Activated T-helper 1 cell treated with anti-CD3 and anti-CD28 coated beads, Interleukin-2, amount 50 U/mL, for 16 hours (primary cell): ENCODE results near the gene SLC4A11.
A peak's percentile ranks its signal among the peaks of the same experiment; 100 is the strongest.
"Not testable (repeated sequence)": the region's sequence is repeated elsewhere in the genome, so short reads cannot be mapped to it uniquely, and the experiment has no call there.

Experiments used
- DNase-seq, 2 donors: peaks; one replicate each; pipeline ENCODE4 v3.0.0-alpha.2; 2020; ENCODE audit warnings: low read depth in 1 of 2, low spot score in 1 of 2

Gene SLC4A11

DNA sequence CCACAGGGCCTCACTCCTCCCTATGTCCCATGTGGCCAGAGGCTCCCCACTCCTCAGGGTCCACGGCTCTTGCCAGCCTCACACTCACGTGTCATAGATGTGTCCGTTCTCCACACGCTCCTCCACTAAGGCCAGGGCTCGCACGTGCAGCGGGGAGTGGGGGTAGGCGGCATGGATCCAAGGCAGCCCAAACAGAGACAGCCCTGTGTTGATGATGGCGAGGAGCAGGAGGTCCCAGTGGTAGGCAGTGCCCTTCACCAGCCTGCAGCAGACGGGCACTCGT, 10.3 kb downstream of the SLC4A11 start:
- no peak for DNase-seq

DNA sequence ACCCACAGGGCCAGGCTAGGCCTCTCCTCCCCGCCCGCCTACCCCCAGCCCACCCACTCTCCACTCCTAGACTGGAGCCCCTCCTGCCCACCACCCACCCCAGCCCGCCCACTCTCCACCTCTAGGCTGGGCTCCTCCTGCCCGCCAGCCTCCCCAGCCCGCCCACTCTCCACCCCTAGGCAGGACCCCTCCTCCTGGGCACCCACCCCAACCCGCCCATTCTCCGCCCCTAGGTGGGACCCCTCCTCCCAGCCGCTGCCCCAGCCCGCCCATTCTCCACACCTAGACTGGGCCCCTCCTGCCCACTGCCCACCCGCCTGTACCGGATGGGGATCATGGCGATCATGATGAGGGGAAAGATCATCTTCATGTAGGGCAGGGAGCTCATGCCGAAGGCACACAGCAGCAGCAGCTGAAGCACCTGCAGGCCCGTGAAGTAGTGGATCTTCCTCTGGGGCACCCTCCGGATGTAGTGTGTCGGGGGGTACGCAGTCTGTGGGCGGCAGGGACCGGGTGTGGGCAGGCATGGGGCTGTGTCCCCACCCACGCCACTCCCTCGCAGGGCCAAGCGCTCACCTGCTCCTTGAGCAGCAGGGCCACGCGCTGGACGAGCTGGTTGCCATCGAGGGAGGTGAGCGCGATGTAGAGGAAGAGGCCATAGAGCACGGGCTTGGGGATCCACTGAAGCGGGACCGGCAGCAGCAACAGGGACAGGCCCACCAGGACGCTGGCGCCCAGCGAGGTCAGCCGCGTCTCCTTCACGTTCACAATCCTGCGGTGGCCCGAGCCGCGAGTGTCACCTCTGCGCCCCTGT, 10.8 kb downstream of the SLC4A11 start:
- DNase-seq = no peak

DNA sequence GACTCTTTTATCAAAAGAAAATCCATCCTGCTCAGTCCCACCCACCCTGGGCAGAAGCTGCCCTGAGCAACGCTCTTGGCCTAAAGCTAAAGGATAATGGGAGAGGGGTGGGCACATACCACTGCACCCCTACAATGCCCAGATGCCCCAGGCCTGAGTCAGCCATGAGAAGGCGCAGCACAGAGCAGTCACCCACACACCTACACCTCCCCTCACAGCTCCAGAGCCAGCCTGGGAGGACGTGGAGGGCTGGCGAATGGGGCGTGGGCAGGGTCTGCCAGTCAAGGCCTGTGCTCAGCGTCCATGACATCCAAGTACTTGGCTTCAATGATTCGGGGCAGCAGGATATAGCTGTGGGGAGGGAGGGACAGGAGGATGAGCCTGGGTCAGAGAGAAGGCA, 11.5 kb downstream of the SLC4A11 start:
- DNase-seq = no peak

DNA sequence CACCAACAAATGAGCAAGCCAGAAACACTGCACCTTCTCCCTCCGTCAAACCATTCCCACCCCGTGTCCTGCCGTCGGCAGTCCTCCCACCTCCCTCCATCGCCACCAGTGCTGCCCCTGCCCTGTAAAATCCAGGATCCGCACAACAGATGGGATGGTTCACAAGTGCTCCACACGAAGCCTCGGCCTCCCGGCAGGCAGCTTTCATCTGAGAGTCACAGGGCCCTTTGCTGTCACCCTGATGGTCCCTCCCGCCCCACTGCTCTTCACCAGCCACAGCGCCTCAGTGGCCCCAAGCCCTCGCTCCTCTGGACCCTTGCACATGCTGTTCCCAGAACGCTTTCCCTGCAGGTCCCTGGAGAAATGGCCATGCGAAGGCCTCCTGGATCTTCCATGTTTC, 12.1 kb downstream of the SLC4A11 start:
- no peak for DNase-seq

DNA sequence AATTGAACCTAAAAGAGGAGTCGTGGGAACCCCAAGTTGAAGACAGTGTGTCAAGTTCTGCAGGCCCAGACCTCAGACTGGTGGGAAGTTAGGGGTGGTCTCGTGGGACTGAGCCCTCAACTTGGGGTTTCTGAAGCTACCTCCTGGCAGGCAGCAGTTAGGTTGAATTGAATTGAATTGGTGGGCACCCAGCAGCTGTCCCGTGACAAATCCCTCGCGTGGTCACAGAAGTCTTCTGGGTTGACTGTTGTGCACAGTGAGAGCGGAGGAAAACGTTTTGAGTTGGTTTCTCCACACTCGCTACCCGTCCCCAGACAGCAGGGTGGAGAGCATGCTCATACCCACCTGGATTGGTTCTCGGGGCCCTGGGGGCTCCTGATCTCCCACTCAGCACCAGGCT, 12.9 kb downstream of the SLC4A11 start:
- DNase-seq = no peak

DNA sequence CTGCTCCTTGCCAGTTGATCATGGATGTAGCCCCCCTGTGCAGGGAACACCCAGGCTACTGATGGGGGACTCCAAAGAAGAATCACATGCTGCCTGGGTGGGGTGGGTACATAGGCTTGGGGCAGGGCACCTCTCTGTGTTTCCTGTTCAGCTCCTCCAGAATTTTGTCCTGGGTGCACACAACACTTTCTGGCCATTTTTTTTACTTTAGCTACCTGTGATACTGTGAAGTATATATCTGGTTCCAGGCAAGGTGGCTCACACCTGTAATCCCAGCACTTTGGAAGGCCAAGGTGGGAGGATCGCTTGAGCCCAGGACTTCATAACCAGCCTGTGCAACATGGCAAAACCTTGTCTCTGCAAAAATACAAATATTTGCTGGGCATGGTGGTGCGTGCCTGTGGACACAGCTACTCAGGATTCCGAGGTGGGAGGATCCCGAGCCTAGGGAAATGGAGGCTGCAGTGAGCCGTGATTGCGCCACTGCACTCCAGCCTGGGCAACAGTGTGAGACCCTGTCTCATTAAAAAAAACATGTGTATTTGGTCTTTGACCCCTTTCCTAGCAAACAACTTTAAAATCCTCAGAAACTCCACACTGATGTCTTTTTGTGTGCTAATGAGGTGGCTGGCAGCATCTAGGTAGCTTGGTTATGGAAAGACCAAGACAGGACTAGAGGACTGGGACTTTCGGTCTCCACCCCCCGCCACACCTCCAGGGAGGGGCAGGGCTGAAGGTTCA, 14.1 kb downstream of the SLC4A11 start:
- no peak for DNase-seq

DNA sequence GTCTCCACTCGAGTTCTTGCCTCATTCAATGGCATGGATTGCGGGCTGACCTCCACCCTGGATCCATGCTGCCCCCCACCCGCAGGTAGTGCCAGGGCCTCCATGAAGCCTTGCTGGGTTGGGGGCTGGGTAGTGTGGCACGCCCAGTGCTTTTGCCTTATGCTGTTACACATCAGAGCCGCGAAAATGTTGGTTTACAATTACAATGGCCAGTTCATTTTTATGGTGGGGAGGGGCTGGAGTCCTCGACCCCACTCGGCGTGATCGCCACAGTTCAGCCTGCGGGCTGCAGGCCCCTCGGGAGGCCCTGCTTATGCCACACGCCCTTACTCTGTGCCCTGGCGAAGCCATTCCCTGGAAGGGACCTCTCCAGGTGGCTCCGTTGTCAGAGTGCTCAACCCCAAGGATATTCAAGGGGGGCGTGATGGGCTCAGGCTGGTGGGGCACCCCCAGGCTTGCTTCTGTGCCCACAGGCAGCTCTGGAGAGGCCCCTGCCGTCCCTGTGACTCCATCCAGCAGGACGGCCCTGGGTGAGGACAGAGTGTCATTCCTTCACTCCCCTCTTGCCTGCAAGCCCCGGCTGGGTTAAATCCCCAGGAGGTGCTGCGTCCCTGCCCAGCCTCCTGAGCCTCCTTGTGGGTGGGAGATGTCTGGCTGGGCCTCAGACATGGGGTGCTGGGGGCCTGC, 14.9 kb downstream of the SLC4A11 start:
- no peak for DNase-seq

DNA sequence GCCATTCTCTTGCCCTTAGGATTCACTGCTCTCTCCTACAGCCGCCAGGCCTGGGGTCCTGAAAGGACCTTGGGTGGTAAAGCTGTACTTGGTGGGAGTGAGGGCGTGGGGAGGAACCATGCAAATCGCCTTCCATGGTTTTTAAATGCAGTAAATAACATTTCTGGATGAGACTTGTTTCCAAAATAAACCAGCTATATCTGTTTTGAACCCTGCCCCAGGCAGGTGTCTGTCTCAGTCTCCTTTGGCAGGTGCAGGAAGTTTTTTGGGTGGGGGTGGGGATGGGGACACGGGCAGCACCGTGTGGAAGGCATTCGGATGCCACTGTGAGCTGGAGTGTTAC, 15.4 kb downstream of the SLC4A11 start:
- DNase-seq = no peak

DNA sequence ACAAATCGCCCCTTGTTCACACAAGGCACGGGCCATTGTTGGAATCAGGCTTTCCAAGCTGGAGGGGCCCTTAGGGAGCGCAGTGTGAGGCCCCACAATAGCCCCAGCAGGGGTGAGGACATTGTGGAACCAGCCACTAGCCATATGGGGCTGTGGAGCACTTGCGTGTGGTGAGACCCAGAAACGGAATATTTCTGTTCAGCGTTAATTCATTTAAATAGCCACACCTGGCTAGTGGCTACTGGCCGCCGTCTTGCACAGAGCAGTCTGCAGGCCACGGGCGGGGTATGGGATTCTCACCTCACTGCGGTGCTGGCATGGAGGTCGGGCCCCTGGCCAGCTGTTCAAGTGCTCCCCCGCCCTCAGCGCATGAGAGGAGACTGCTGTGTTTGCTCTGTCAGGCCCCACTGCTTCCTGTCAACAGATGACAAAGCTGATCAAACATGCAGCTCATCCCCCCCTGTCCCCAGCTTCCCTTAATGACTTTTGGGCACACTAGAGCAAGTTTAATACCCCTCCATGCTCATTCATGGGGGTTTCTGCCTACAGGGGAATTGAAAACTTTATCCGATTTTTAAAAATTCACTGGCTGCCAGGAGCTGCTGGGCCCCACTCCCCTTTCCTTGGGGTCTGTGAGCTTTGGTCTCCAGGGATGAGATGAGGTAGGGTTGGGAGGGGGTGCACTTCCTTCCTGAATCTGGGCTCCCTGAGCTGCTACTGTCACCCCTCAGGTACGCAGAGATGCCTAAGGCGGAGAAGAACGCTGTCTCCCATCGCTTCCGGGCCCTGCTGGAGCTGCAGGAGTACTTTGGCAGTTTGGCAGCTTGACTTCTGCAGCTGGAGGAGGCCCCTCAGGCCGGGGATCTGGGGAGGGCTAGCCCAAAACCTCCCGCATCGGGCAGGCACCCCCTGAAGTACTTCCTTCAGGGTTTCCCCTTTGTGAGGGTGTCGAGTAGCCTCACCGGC, 16.1 kb downstream of the SLC4A11 start:
- DNase-seq = no peak

DNA sequence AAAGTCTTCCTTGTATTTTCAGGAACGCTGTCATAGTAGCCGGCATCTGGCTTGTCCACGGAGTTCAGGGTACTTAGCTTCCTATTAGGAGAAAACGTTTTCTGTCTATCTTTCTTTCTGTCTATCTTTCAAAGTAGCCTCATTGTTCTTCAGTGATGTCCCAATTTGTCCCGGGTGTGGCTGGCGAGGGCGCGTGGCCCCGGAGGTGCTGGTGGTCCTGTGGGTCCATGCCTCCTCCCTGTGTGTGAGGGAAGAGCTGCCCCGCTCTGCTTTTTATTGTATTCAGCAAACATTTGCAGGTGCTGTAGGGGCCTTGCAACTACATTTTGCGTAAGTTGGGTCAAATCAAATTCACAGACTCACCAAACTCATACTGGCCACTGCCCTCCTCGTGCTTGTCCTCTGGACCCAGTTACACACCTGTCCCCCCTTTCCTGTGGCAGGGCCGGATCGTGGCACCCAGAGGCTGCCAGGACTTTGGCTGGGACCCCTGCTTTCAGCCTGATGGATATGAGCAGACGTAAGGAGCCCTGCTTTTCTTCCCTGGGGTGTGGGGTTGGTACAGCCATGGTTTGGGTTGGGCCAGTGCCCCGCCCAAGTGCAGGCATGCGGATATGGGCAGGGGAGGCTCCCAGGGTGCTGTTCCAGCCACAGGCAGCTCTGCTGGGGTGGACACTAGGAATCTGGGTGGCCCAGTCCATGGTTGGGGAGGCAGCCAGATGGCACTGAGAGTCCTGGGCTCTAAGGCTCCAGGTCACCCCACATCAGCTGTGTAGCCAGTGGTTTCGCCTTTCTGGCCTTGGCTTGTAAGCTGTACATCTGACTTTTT, 17.4 kb downstream of the SLC4A11 start:
- DNase-seq = no peak

DNA sequence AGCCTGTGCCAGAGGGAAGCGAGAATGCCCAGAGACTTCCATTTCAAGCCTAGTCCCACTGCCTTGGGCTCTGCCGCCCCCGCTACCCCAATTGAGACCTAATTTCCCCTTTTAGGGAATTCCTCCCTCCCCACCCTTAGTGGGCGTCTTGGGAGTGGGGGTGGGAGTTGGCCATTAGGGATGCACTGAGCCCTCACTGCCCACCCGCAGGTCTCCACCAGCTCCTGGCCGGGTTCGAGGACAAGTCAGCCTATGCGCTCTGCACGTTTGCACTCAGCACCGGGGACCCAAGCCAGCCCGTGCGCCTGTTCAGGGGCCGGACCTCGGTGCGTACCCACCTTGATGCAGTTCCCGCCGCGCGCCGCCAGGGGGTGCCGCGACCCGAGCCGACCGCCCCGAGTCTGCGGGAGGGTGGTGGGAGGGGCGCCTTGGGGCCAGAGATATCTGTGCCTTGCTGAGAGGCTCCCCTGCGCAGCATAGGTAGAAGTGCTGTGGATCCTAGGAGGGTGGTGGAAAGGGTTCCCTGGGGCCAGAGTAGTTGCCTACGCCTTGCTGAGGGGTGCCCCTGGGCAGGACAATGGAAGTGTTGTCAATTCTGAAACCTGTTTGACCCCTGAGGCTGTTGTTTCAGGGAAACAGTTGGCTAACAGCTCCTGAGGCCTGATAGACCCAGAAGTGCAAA, 20.5 kb downstream of the SLC4A11 start:
- peak; percentile 57 to 59 for DNase-seq

DNA sequence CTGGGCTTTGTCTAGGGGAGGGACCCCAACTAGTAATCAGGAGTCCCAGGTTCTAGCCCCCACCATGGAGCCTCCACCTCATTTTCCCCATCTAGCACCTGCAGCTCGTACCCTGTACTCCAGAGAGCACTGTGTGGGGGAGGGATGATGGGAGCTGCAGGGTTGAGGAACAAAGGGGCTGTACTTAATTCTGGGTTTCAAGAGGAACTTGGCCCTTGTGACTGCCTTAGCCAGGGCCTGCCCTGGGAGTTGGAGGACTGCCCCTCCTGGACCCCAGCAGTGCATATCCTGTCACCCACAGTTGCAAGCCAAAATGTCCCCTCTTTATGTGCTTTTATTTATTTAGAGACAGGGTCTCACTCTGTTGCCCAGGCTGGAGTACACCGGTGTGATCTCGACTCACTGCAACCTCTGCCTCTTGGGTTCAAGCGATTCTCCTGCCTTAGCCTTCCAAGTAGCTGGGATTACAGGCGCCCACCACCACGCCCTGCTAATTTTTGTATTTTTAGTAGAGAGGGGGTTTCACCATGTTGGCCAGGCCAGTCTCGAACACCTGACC, 23.6 kb downstream of the SLC4A11 start:
- not testable (repeated sequence) for DNase-seq

DNA sequence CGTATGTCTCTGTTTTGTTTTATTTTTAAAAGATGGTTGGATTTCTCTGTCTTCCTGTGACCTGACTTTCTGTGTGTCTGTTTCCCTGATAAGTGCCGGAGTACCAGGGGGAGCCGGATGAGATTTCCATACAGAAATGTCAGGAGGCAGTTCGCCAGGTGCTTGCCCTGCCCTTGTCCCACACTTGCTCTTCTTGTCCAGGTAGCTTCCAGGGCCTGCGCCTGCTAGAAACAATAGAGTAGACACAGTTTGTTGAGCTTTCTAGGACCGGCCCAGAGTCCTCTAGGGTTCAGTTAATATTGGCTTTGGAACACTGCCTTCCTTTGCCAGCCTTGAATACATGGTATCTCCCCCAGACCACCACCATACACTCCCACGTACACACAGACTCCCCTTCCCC, 25.8 kb downstream of the SLC4A11 start:
- DNase-seq = no peak

DNA sequence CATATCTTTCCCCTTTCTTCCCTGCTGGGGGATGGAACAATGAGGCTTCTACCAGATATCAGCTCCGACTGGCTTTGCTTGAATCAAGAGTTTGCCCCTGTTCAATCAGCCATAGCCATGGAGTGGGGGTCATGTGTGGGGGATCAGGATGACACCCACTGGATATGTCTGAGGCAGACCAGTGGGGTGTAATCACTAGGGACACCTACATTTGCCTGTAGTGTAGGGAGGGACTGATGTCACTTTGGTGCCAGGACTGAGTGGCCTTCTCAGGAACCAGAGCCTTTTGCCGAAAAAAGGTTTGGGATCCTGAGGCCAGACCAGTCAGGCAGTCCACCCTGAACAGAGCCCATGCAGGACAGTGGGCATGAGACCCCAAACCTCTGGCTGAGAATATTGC, 28.6 kb downstream of the SLC4A11 start:
- no peak for DNase-seq

DNA sequence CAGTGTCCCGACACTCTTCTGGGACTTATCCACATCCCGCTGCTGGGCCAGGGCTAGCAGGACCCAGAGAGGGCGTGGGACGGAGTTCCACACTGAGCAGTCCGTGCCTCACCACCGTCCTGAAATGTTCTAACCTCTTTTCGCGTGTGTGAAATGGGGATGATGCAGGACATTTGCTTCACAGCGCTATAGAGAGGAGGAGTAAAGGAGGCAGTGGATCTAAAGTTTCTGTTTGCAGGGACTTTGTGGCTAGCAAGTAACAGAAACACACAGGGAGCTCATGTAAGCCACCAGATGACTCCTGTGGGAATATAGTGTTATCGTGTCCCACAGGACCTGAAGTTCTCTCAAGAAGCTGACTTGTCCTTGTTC, 29.1 kb downstream of the SLC4A11 start:
- no peak for DNase-seq

DNA sequence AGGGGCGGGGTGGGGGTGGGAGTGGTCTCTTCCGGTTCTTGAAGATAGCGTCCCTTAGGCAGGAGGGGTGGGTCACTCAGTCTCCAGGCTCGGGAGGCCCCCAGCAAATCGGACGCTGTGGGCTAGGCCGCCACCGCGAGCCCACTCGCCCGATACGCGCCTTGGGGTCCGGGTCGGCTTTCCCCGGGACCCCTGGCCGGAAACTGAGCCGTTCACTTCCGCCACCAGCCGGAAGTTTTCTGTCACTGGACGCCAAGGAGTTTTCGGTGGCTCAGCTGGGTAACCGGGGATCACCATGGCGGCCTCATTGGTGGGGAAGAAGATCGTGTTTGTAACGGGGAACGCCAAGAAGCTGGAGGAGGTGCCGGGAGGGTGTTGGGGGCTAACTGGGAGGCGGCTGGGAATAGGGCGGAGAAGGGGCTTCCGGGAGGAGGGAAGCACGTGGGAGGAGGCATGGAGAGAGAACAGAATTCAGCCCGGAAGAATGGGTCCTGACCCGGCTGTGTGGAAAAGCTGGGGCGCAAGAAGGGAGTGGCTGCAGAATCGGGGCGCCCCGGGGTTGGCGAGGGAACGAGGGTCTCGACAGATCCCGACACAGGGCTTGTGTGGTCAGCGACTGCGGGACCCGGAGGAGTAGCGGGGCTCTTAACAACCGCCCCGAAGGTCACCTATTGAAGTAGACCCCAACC, 29.6 kb downstream of the SLC4A11 start, which contains the start of gene ITPA:
Gene ITPA, plus strand, starts transcription at position 242 of the 689 bp plus-strand sequence. Its CDS starts 54 bp downstream, at position 296.
- peak; percentile 24 to 26 for DNase-seq

DNA sequence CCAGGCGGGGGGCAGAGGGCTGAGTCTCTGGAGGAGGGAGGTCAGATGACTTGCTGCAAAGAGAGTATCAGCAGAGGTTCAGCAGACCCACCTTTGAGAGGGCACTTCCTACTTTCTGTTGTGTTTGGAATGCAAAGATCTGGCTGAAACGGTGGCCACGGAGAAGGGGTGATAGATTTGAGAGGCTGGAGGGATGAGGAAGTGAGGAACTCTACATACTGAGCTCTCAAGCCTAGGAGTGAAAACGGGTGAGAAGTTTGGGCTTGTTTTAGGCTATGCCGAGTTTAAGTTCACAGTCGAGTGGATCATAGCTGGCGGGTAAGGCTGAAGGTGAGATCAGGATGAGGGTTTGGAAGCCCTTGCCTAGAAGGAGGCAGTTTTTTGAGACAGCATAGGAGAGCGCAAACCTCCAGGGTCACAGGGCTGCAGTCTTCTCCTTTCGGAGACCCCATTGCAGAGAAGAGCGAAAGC, 30.2 kb downstream of the SLC4A11 start:
- DNase-seq = no peak

DNA sequence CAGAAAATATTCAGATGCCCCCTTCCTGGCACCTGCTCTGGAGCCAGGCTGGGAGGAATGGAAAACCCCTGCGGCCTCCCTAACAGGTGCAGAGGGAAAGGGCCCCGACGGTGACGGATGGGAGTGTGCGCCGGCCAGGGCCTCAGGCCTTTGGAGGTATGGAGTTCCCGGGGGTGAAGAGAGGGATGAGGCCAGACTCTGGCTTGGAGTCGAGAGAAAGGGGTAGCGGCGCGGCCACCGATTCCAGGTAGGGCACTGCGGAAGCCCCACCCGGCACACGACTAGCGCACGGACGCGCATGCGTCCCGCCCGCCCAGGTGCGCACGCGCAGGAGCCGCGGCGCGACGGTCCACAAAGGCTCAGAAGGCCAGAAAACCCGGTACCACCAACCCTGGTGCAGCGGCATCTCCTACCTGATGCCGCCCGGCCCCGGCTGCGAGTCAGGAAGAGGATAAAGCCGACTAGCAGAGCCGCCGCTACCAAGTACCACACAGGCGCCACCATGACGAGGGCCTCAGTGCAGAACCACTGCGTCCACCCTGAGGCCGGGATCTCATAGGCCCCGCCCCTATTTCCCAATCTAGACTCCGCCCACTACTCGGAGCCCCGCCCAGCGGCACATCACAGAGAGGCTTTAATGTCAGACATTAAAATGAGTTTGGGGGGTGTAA, 34.7 kb downstream of the SLC4A11 start, which contains the start of gene DDRGK1:
Gene DDRGK1, minus strand, starts transcription at position 559 of the 671 bp plus-strand sequence. Its CDS starts 55 bp downstream, at position 504.
- peak; percentile 80 to 81 for DNase-seq
